ENCODE results near the gene MIXL1.

DNA sequence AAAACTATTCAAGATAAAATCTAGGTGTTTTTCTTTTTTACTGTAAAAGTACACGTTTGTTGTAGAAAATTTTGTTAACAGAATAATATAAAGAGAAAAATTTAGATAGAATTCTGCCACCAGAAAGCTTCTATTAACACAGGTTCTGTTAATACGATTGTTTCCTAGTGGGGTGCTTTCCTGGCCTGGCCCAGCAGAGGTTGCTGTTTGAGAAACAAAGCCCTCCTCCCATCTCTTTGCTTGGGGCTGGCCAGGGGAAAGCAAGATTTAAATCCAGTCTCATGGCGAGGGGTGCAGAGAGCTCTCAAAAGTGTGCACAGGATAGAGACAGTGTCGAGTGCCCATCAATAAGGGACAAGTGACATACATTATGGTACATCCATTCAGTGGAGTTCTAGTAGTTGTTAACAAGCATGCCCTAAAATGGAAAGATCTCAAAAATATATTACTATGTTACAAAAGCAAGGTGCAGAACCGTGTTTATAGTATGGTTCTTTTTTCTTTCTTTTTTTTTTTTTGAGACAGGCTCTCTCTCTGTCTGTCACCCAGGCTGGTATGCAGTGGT is 22.4 kb upstream of the MIXL1 start:
- TF ChIP-seq, protein P1, sequence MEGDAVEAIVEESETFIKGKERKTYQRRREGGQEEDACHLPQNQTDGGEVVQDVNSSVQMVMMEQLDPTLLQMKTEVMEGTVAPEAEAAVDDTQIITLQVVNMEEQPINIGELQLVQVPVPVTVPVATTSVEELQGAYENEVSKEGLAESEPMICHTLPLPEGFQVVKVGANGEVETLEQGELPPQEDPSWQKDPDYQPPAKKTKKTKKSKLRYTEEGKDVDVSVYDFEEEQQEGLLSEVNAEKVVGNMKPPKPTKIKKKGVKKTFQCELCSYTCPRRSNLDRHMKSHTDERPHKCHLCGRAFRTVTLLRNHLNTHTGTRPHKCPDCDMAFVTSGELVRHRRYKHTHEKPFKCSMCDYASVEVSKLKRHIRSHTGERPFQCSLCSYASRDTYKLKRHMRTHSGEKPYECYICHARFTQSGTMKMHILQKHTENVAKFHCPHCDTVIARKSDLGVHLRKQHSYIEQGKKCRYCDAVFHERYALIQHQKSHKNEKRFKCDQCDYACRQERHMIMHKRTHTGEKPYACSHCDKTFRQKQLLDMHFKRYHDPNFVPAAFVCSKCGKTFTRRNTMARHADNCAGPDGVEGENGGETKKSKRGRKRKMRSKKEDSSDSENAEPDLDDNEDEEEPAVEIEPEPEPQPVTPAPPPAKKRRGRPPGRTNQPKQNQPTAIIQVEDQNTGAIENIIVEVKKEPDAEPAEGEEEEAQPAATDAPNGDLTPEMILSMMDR (IDR thresholded peaks at IDR 0.05 in 2 of 3, conservative IDR thresholded peaks at IDR 0.05 in 1 of 3; ENCODE audit: borderline replicate concordance in 1 of 3, insufficient read depth in 1 of 3, low read depth in 2 of 3, low read length in 2 of 3): peak; percentile 49 to 62 (median 57)
- no peak for TF ChIP-seq POLR2AphosphoS5 (IDR thresholded peaks at IDR 0.05; ENCODE audit: low read depth, low read length)
- TF ChIP-seq, protein P2, sequence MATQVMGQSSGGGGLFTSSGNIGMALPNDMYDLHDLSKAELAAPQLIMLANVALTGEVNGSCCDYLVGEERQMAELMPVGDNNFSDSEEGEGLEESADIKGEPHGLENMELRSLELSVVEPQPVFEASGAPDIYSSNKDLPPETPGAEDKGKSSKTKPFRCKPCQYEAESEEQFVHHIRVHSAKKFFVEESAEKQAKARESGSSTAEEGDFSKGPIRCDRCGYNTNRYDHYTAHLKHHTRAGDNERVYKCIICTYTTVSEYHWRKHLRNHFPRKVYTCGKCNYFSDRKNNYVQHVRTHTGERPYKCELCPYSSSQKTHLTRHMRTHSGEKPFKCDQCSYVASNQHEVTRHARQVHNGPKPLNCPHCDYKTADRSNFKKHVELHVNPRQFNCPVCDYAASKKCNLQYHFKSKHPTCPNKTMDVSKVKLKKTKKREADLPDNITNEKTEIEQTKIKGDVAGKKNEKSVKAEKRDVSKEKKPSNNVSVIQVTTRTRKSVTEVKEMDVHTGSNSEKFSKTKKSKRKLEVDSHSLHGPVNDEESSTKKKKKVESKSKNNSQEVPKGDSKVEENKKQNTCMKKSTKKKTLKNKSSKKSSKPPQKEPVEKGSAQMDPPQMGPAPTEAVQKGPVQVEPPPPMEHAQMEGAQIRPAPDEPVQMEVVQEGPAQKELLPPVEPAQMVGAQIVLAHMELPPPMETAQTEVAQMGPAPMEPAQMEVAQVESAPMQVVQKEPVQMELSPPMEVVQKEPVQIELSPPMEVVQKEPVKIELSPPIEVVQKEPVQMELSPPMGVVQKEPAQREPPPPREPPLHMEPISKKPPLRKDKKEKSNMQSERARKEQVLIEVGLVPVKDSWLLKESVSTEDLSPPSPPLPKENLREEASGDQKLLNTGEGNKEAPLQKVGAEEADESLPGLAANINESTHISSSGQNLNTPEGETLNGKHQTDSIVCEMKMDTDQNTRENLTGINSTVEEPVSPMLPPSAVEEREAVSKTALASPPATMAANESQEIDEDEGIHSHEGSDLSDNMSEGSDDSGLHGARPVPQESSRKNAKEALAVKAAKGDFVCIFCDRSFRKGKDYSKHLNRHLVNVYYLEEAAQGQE (IDR thresholded peaks at IDR 0.05; ENCODE audit: low read depth): no peak
- TF ChIP-seq RAD21 (IDR thresholded peaks at IDR 0.05; ENCODE audit: low read depth): peak; percentile 75
- TF ChIP-seq, protein P3, sequence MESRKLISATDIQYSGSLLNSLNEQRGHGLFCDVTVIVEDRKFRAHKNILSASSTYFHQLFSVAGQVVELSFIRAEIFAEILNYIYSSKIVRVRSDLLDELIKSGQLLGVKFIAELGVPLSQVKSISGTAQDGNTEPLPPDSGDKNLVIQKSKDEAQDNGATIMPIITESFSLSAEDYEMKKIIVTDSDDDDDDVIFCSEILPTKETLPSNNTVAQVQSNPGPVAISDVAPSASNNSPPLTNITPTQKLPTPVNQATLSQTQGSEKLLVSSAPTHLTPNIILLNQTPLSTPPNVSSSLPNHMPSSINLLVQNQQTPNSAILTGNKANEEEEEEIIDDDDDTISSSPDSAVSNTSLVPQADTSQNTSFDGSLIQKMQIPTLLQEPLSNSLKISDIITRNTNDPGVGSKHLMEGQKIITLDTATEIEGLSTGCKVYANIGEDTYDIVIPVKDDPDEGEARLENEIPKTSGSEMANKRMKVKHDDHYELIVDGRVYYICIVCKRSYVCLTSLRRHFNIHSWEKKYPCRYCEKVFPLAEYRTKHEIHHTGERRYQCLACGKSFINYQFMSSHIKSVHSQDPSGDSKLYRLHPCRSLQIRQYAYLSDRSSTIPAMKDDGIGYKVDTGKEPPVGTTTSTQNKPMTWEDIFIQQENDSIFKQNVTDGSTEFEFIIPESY (IDR thresholded peaks at IDR 0.05; ENCODE audit: extremely low read depth, insufficient replicate concordance, low read length): no peak
- TF ChIP-seq SP1 (IDR thresholded peaks at IDR 0.05; ENCODE audit: low read depth): no peak
- no peak for TF ChIP-seq EZH2 (IDR thresholded peaks at IDR 0.05)
- TF ChIP-seq TCF7L2 (IDR thresholded peaks at IDR 0.05; ENCODE audit: borderline replicate concordance, extremely low read depth, insufficient read depth, insufficient read length): no peak

All from HCT116 (cell line).